Daoy (cell line): ENCODE measurements around the gene SELP. TPM values are rescaled to one million over a fixed set of nuclear protein-coding genes. Genes with fewer than 3 reads are reported as not detected.
"Not testable (repeated sequence)": the region's sequence is repeated elsewhere in the genome, so short reads cannot be mapped to it uniquely, and the experiment has no call there.

Experiments
- DNase-seq: peaks from one replicate; pipeline ENCODE4 v3.0.0-alpha.2; 2015; ENCODE audit warnings: low read depth
- total RNA-seq: library from RNA; depleted of rRNA; stranded (reverse); fragments of >200 nt; shearing (Covaris generic); gene quantifications from 2 replicates; pipeline ENCODE4 v1.2.3, GENCODE V29; 2014; rRNA removed

Gene SELP
- not detected in 2 replicates for total RNA-seq

DNA sequence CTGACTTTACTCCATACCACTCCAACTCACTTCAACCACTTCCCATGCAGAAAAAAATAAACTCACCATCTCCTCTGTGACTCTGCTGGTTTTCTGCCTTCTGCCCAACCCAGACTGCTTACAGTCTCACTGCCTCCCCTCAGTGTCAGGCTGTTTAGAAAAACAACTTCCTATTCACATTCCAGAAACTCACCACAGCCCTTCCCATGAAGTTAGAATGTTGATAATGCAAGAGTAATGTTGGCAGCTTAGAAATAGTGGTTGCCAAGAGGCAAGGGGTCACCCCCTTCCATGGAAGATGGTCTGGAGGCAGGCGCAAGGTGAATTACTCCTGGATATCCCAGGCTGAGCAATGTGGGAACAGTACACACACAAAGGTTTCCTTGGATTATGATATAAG, at the start of gene SELP:
SELP (minus strand) TSS at position 119 of the 400 bp plus-strand sequence; CDS start at position 69, 50 bp downstream.
- peak; percentile 8 for DNase-seq

- no peak for DNase-seq
Measured at GRCh38 chr1:169679692-169680091, 49.8 kb upstream of the SELP start.

DNA sequence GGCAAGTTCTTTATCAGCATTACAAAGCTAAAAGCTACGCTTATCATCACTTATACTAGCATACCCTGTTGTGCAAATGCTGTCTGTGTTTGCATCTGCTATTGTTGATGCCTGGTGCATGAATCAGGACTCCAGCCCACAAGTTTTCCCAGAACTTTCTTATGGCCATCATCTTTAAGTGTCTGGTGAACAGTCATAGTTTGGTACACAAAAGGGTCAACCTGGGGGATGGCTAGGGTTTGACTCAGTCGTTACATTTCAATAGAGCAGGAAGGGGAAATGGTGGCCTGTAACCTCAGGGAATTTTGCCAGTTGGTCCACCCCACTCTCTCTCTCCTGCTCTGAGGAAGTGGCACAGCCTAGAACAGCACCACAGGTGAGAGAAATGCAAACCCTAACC, 46.1 kb upstream of the SELP start:
- DNase-seq = peak; percentile 78

DNA sequence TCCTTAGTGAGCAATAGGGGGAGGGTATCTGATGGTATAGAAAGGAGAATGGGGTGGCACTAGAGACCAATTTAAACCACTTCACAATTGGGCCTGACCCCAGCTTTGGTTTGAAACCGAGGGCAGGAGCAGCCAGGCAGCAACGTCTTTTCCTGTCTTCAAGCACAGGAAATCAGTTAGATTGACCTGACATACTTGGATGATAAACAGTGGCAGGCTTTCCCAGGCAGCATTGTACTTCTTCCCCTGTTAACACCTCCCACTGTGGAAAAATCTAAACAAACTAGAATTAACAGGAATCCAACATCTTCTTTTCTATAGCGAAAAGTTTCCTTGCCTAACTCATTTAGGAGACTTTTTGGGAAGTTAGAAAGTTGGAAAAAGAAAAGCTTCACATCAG, 40.9 kb upstream of the SELP start:
- DNase-seq = no peak

DNA sequence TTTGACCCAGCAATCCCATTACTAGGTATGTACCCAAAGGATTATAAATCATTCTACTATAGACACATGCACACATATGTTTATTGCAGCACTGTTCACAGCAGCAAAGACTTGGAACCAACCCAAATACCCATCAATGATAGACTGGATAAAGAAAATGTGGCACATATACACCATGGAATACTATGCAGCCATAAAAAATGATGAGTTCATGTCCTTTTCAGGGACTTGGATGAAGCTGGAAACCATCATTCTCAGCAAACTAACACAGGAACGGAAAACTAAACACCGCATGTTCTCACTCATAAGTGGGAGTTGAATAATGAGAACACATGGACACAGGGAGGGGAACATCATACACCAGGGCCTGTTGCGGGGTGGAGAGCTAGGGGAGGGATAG, 40.3 kb upstream of the SELP start:
- DNase-seq = not testable (repeated sequence)

DNA sequence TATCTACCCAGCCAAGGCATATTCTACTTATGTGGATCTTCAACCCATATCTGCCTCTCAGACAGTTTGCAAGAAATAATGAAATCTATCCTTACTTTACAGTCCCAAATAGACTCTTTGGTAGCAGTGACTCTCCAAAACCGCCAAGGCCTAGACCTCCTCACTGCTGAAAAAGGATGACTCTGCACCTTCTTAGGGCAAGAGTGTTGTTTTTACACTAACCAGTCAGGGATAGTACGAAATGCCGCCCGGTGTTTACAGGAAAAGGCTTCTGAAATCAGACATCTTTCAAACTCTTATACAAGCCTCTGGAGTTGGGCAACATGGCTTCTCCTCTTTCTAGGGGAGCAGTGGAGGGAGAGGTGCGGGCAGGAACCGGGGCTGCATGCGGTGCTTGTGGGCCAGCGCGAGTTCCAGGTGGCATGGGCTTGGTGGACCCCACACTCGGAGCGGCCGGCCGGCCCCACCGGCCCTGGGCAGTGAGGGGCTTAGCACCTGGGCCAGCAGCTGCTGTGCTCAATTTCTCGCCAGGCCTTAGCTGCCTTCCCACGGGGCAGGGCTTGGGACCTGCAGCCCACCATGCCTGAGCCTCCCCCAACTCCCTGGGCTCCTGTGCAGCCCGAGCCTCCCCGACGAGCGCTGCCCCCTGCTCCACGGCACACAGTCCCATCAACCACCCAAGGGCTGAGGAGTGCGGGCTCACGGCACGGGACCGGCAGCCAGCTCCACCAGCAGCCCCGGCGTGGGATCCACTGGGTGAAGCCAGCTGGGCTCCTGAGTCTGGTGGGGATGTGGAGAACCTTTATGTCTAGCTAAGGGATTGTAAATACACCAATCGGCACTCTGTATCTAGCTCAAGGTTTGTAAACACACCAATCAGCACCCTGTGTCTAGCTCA, 38.0 kb upstream of the SELP start:
- not testable (repeated sequence) for DNase-seq

DNA sequence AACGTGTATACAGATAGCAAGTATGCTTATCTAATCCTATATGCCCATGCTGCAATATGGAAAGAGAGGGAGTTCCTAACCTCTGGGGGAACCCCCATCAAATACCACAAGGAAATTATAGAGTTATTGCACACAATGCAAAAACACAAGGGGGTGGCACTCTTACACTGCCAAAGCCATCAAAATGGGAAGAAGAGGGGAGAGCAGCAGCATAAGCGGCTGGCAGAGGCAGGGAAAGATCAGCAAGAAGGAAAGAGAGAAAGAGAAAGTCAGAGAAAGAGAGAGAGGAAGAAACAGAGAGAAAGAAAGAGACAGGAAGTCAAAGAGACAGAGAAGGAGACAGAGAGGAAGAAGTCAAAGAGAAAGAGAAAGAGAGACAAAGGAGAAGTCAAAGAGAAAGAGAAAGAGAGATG, 37.3 kb upstream of the SELP start:
- not testable (repeated sequence) for DNase-seq

GRCh38 chr1:169662680-169663079, 32.8 kb upstream of the SELP start:
- DNase-seq = not testable (repeated sequence)

DNA sequence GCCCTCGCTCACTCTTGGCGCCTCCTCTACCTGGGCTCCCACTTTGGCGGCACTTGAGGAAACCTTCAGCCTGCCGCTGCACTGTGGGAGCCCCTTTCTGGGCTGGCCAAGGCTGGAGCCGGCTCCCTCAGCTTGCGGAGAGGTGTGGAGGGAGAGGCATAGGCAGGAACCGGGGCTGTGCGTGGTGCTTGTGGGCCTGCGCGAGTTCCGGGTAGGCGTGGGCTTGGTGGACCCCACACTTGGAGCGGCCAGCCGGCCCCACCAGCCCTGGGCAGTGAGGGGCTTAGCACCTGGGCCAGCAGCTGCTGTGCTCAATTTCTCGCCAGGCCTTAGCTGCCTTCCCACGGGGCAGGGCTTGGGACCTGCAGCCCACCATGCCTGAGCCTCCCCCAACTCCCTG, 31.1 kb upstream of the SELP start:
- DNase-seq = not testable (repeated sequence)

GRCh38 chr1:169658777-169659176, 28.9 kb upstream of the SELP start:
- DNase-seq = not testable (repeated sequence)

DNA sequence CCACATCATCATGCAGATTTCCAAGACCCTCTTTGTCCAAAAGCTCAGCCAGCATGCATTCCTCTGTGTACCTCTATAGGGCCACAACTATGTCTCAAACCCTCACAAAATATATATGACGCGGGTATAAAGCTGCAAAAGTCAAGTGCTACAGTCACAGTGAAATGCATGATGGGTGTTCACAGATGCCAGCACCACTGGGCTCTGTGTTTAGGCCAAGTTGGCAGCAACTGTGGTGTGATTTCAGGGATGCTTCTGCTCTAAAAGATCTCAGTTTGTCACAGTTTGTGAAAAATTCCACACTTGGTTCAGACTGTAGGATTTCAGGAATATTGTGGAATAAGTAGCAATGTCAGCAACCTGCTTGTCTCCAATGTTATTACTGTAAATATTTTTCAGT, 23.9 kb upstream of the SELP start:
- no peak for DNase-seq

DNA sequence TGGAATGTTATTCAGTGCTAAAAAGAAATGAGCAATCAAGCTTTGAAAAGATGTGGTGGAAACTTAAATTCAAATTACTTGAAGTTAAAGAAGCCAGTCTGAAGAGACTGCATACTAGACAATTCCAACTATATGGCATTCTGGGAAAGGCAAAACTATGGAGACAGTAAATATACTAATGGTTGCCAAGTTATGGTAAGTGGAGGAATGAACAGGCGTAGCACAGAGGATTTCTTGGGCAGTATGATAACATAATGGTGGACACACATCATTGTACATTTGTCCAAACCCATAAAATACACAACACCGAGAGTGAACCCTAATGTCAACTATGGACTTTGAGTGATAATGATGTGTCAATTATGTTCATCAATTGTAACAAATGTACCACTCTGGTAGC, 21.1 kb upstream of the SELP start:
- DNase-seq = no peak

- no peak for DNase-seq
Measured at GRCh38 chr1:169650551-169650950, 20.6 kb upstream of the SELP start.

GRCh38 chr1:169648709-169649108, 18.8 kb upstream of the SELP start:
- no peak for DNase-seq

DNA sequence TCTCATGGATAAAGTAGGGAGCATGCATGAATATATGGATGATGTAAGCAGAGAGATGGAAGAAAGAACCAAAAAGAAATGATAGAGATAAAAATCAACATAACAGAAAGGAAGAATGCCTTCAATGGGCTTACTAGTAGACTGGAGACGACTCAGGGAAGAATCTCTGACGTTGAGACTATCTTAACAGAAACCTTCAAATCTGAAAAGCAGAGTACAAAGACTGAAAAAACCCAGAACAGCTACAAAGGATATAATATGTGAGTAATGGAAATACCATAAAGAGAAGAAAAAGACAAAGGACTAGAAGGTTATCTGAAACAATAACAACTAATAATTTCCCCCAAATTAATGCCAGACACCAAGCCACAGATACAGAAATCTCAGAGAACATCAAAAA, 18.3 kb upstream of the SELP start:
- no peak for DNase-seq

DNA sequence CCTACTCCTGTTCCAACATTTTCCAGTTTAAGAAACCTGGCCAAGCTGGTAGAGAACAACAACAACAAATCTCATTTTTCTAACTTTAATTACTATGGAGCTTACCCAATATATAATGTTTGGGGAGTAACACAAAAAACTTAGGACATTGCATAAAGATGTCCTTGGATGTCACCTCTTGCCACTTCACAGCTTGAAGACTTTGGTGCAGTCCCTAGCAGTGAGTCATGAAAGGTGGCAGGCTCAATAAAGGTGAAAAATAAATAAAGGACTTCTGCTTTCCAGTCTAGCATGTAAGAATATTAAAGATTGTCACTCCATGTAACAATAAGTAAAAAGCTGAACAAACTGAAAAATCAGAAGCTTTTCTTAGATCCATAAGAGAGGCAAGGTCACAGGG, 17.6 kb upstream of the SELP start:
- DNase-seq = no peak

DNA sequence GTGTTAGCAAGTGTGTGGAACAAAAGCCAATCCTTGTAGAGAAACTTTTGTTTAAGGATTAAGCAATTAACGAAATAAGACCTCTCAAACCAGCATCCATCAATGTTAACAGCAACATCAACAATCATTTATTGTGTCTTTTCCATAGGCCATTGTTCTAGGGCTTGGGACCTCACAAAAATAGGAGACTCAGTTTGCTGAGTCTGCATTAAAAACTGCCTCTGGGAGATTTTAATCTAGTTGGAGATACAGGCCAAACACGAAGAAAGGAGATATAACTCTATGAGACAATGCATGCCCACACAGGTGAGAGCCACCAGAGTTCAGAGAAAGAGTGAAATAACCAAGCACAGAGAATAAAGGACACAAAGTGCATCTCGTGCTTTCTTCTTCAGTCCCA, 14.4 kb upstream of the SELP start:
- no peak for DNase-seq

- DNase-seq = no peak
Measured at GRCh38 chr1:169634877-169635276, 5.0 kb upstream of the SELP start.

GRCh38 chr1:169634145-169634544, 4.2 kb upstream of the SELP start:
- DNase-seq = no peak

- DNase-seq = no peak
Measured at GRCh38 chr1:169631249-169631648, 1.3 kb upstream of the SELP start.

GRCh38 chr1:169624912-169625311, 5.0 kb downstream of the SELP start:
- DNase-seq = no peak

GRCh38 chr1:169624122-169624521, 5.8 kb downstream of the SELP start:
- DNase-seq = no peak

DNA sequence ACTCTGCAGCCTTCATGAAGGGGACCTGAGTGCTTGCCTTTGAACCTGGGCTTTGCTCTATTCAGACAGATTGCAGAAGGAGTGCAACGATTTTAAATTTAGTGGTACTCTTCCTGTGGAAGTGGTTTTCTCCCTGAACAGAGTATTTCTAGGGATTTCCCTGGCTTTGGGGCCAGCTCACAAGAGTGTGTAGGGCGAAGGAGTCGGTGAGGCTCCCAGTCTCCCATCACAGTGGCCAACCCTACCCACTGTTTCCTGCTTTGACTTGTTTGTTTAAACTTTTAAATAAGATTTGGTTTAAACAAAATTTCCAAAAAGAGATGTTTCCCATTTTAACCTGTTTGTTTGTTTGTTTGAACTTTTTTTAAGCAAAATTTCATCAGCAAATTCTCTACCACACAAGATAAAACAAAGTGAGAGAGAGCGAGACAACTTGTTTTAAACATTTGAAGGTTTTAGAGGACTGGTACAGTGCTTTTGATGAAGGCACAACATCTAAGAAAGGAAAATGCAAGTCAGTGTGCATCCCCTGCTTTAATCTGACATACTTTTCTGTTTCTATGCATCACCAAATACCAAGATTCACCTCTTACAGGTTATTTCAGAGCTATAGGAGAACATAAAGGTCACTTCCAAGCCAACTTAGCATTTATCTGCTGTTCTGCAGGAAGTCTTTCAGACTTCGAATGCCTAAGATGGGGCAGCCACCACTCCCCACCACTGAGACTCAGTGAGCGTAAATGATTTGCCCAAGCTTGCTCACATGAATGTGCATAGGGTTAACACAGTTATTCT, 6.6 kb downstream of the SELP start:
- no peak for DNase-seq
